ENCODE results near the gene IGBP1.

IGBP1 gene

DNA sequence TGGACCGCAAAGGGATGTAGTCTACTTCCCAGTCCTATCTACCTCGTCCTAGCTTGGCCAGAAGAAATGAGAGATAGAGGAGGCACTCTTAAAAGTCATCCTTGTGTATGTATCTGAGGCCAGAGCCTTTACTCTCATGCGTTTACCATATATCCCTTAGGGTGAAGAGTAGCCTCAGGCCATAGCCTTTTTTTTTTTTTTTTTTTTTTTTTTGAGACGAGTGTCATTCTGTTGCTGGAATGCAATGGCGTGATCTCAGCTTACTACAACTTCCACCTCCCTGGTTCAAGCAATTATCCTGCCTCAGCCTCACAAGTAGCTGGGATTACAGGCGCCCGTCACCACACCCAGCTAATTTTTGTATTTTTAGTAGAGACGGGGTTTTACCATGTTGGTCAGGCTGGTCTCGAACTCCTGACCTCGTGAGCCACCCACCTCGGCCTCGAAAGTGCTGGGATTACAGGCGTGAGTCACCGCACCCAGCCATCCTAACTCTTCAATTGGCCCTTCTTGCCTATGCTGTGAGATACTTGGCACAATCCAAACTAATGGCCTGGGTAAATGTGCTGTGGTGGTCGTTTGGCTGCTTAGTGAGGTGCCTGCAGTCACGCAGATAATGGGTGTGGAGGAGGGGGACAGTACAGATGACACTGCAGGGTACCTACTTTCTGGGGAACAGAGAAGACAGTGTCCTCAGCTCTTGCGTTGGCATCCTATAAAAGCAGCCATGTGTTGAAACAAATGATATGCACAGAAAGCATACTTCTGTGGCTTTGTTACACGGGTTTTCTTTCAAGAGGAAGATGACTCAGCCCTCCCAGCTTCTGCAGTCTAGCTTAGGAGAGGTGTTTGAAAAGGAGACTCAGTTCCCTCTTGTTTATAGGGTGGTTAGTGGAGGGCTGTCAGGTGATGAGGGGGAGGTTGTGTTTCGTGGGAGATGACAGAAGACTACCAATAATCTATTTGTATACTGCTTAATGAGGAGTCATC lies 33.6 kb downstream of the IGBP1 start:
- Histone ChIP-seq H3K36me3 (ENCODE audit: control insufficient read depth in 4 of 4, insufficient read depth in 4 of 4, low read length in 3 of 4) (peaks cover 0 to 20% (median 3%) of the 10 kb centered on the region in 4 experiments), H3K27ac (ENCODE audit: insufficient read depth in 1 of 2, low read depth in 1 of 2, low read length in 2 of 2, poor library complexity in 1 of 2, severe bottlenecking in 2 of 2) (no peak overlapping the region), H3K9me3 (ENCODE audit: control extremely low read depth in 1 of 5, control insufficient read depth in 4 of 5, insufficient read depth in 2 of 5, low read depth in 1 of 5, low read length in 4 of 5) (no peaks in the 10 kb centered on the region), H3K27me3 (replicated peaks in 2 of 5; ENCODE audit: control insufficient read depth in 4 of 5, insufficient read depth in 5 of 5, low read length in 4 of 5) (peaks cover 0 to 2% (median 0%) of the 10 kb centered on the region in 5 experiments), H3K4me3 (ENCODE audit: control insufficient read depth in 1 of 7, extremely low read depth in 1 of 7, insufficient read depth in 4 of 7, low read depth in 2 of 7, low read length in 6 of 7) (no peak overlapping the region), H3K4me1 (ENCODE audit: control extremely low read depth in 1 of 4, control insufficient read depth in 4 of 4, insufficient read depth in 4 of 4, low read length in 3 of 4) (peaks cover 0 to 3% (median 0%) of the 10 kb centered on the region in 4 experiments)
- CTCF ChIA-PET: interaction anchor here (0.5 kb wide), 1 partner anchor 1827 kb away, joined by 3 read pairs; no protein-coding TSS in a partner anchor
- POLR2A ChIA-PET: no interaction called here
- no peak for DNase-seq
- 88% methylated on average over 15 of the region's 19 CpGs for WGBS (ENCODE audit: insufficient coverage)

GRCh38 chrX:70168238-70169188 lies 35.3 kb downstream of the IGBP1 start:
- H3K36me3 ChIP-seq (ENCODE audit: control insufficient read depth in 4 of 4, insufficient read depth in 4 of 4, low read length in 3 of 4): peaks cover 0 to 15% (median 2%) of the 10 kb centered on the region in 4 experiments
- no peak overlapping the region for H3K27ac ChIP-seq (ENCODE audit: insufficient read depth in 1 of 2, low read depth in 1 of 2, low read length in 2 of 2, poor library complexity in 1 of 2, severe bottlenecking in 2 of 2)
- H3K4me1 ChIP-seq (ENCODE audit: control extremely low read depth in 1 of 4, control insufficient read depth in 4 of 4, insufficient read depth in 4 of 4, low read length in 3 of 4): peaks cover 0 to 3% (median 0%) of the 10 kb centered on the region in 4 experiments
- ChIA-PET POLR2A (no interaction called here), CTCF (no interaction called here)
- peaks cover 0 to 2% (median 0%) of the 10 kb centered on the region in 5 experiments for H3K27me3 ChIP-seq (replicated peaks in 2 of 5; ENCODE audit: control insufficient read depth in 4 of 5, insufficient read depth in 5 of 5, low read length in 4 of 5)
- no peak for DNase-seq
- H3K9me3 ChIP-seq (ENCODE audit: control extremely low read depth in 1 of 5, control insufficient read depth in 4 of 5, insufficient read depth in 2 of 5, low read depth in 1 of 5, low read length in 4 of 5): no peaks in the 10 kb centered on the region
- WGBS (ENCODE audit: insufficient coverage): 65% methylated on average over 5 of the region's 11 CpGs
- H3K4me3 ChIP-seq (ENCODE audit: control insufficient read depth in 1 of 7, extremely low read depth in 1 of 7, insufficient read depth in 4 of 7, low read depth in 2 of 7, low read length in 6 of 7): no peak overlapping the region

GRCh38 chrX:70169281-70169680 lies 36.0 kb downstream of the IGBP1 start:
- no peaks in the 10 kb centered on the region for H3K9me3 ChIP-seq (ENCODE audit: control extremely low read depth in 1 of 5, control insufficient read depth in 4 of 5, insufficient read depth in 2 of 5, low read depth in 1 of 5, low read length in 4 of 5)
- peaks cover 0 to 13% (median 2%) of the 10 kb centered on the region in 4 experiments for H3K36me3 ChIP-seq (ENCODE audit: control insufficient read depth in 4 of 4, insufficient read depth in 4 of 4, low read length in 3 of 4)
- H3K4me1 ChIP-seq (ENCODE audit: control extremely low read depth in 1 of 4, control insufficient read depth in 4 of 4, insufficient read depth in 4 of 4, low read length in 3 of 4): peaks cover 0 to 3% (median 0%) of the 10 kb centered on the region in 4 experiments
- H3K27me3 ChIP-seq (replicated peaks in 2 of 5; ENCODE audit: control insufficient read depth in 4 of 5, insufficient read depth in 5 of 5, low read length in 4 of 5): peaks cover 0 to 2% (median 0%) of the 10 kb centered on the region in 5 experiments
- no peak for DNase-seq
- 82% methylated on average over 7 of the region's 7 CpGs for WGBS (ENCODE audit: insufficient coverage)
- ChIA-PET POLR2A (no interaction called here), CTCF (no interaction called here)
- H3K4me3 ChIP-seq (ENCODE audit: control insufficient read depth in 1 of 7, extremely low read depth in 1 of 7, insufficient read depth in 4 of 7, low read depth in 2 of 7, low read length in 6 of 7): no peak overlapping the region
- no peak overlapping the region for H3K27ac ChIP-seq (ENCODE audit: insufficient read depth in 1 of 2, low read depth in 1 of 2, low read length in 2 of 2, poor library complexity in 1 of 2, severe bottlenecking in 2 of 2)

- ChIA-PET POLR2A (no interaction called here), CTCF (no interaction called here)
- no peak overlapping the region for H3K4me3 ChIP-seq (ENCODE audit: control insufficient read depth in 1 of 7, extremely low read depth in 1 of 7, insufficient read depth in 4 of 7, low read depth in 2 of 7, low read length in 6 of 7)
- no peak for DNase-seq
- no peaks in the 10 kb centered on the region for H3K36me3 ChIP-seq (ENCODE audit: control insufficient read depth in 4 of 4, insufficient read depth in 4 of 4, low read length in 3 of 4)
- H3K9me3 ChIP-seq (ENCODE audit: control extremely low read depth in 1 of 5, control insufficient read depth in 4 of 5, insufficient read depth in 2 of 5, low read depth in 1 of 5, low read length in 4 of 5): no peaks in the 10 kb centered on the region
- no peaks in the 10 kb centered on the region for H3K27me3 ChIP-seq (replicated peaks in 2 of 5; ENCODE audit: control insufficient read depth in 4 of 5, insufficient read depth in 5 of 5, low read length in 4 of 5)
- WGBS (ENCODE audit: insufficient coverage): 83% methylated on average over 2 of the region's 2 CpGs
- peaks cover 0 to 3% (median under 1%) of the 10 kb centered on the region in 4 experiments for H3K4me1 ChIP-seq (ENCODE audit: control extremely low read depth in 1 of 4, control insufficient read depth in 4 of 4, insufficient read depth in 4 of 4, low read length in 3 of 4)
- no peak overlapping the region for H3K27ac ChIP-seq (ENCODE audit: insufficient read depth in 1 of 2, low read depth in 1 of 2, low read length in 2 of 2, poor library complexity in 1 of 2, severe bottlenecking in 2 of 2)
These were observed 38.4 kb downstream of the IGBP1 start for GRCh38 chrX:70171624-70172023.

GRCh38 chrX:70172221-70172620 lies 39.0 kb downstream of the IGBP1 start:
- ChIA-PET POLR2A (no interaction called here), CTCF (no interaction called here)
- H3K36me3 ChIP-seq (ENCODE audit: control insufficient read depth in 4 of 4, insufficient read depth in 4 of 4, low read length in 3 of 4): no peaks in the 10 kb centered on the region
- 100% methylated on average over 1 of the region's 3 CpGs for WGBS (ENCODE audit: insufficient coverage)
- DNase-seq: no peak
- no peak overlapping the region for H3K27ac ChIP-seq (ENCODE audit: insufficient read depth in 1 of 2, low read depth in 1 of 2, low read length in 2 of 2, poor library complexity in 1 of 2, severe bottlenecking in 2 of 2)
- no peak overlapping the region for H3K4me3 ChIP-seq (ENCODE audit: control insufficient read depth in 1 of 7, extremely low read depth in 1 of 7, insufficient read depth in 4 of 7, low read depth in 2 of 7, low read length in 6 of 7)
- no peaks in the 10 kb centered on the region for H3K27me3 ChIP-seq (replicated peaks in 2 of 5; ENCODE audit: control insufficient read depth in 4 of 5, insufficient read depth in 5 of 5, low read length in 4 of 5)
- H3K4me1 ChIP-seq (ENCODE audit: control extremely low read depth in 1 of 4, control insufficient read depth in 4 of 4, insufficient read depth in 4 of 4, low read length in 3 of 4): peaks cover 0 to 7% (median 4%) of the 10 kb centered on the region in 4 experiments
- no peaks in the 10 kb centered on the region for H3K9me3 ChIP-seq (ENCODE audit: control extremely low read depth in 1 of 5, control insufficient read depth in 4 of 5, insufficient read depth in 2 of 5, low read depth in 1 of 5, low read length in 4 of 5)

- no peak overlapping the region for H3K27ac ChIP-seq (ENCODE audit: insufficient read depth in 1 of 2, low read depth in 1 of 2, low read length in 2 of 2, poor library complexity in 1 of 2, severe bottlenecking in 2 of 2)
- ChIA-PET POLR2A (no interaction called here), CTCF (no interaction called here)
- DNase-seq: no peak
- H3K9me3 ChIP-seq (ENCODE audit: control extremely low read depth in 1 of 5, control insufficient read depth in 4 of 5, insufficient read depth in 2 of 5, low read depth in 1 of 5, low read length in 4 of 5): no peaks in the 10 kb centered on the region
- no peaks in the 10 kb centered on the region for H3K27me3 ChIP-seq (replicated peaks in 2 of 5; ENCODE audit: control insufficient read depth in 4 of 5, insufficient read depth in 5 of 5, low read length in 4 of 5)
- H3K36me3 ChIP-seq (ENCODE audit: control insufficient read depth in 4 of 4, insufficient read depth in 4 of 4, low read length in 3 of 4): no peaks in the 10 kb centered on the region
- WGBS (ENCODE audit: insufficient coverage): 62% methylated on average over 4 of the region's 4 CpGs
- no peak overlapping the region for H3K4me3 ChIP-seq (ENCODE audit: control insufficient read depth in 1 of 7, extremely low read depth in 1 of 7, insufficient read depth in 4 of 7, low read depth in 2 of 7, low read length in 6 of 7)
- peaks cover 0 to 11% (median 4%) of the 10 kb centered on the region in 4 experiments for H3K4me1 ChIP-seq (ENCODE audit: control extremely low read depth in 1 of 4, control insufficient read depth in 4 of 4, insufficient read depth in 4 of 4, low read length in 3 of 4)
These were observed 39.7 kb downstream of the IGBP1 start for GRCh38 chrX:70172964-70173363.
